H1 (cell line): ENCODE results near the gene ANKRD40.

Experiments used
- CREB1 ChIP-seq: IDR thresholded peaks from 2 replicates; pipeline ENCODE4 v1.6.1; 2012; ENCODE audit warnings: inconsistent platforms
- EZH2 ChIP-seq: fragments of 200-600 bp; sonication (generic); IDR thresholded peaks from 2 replicates; pipeline ENCODE4 v1.7.1; 2012; ENCODE audit warnings: low read depth, mild to moderate bottlenecking, moderate library complexity, low read length, inconsistent platforms; ENCODE audit not compliant: severe bottlenecking
- JUN ChIP-seq: IDR thresholded peaks from 2 replicates; pipeline ENCODE4 v1.6.1; 2011; ENCODE audit warnings: low read depth, mild to moderate bottlenecking, improper control_type of control experiment, low read length
- RAD21 ChIP-seq, 2 experiments: IDR thresholded peaks in 1 of 2; conservative IDR thresholded peaks in 1 of 2; 2 replicates each; pipeline ENCODE4 v1.6.1; 2011; ENCODE audit warnings: low read depth in 2 of 2, low read length in 2 of 2, improper control_type of control experiment in 1 of 2, inconsistent platforms in 1 of 2, mild to moderate bottlenecking in 1 of 2, moderate library complexity in 1 of 2
- SP2 ChIP-seq: IDR thresholded peaks from 2 replicates; pipeline ENCODE4 v1.6.1; 2012; ENCODE audit warnings: mild to moderate bottlenecking, low read length, inconsistent platforms
- SRF ChIP-seq: IDR thresholded peaks from 2 replicates; pipeline ENCODE4 v1.6.1; 2011; ENCODE audit warnings: mild to moderate bottlenecking, low read depth, low read length, moderate library complexity
- TF ChIP-seq, protein P1 (sequence below), 3 experiments: IDR thresholded peaks; 1 replicate in 2 of 3; 2 replicates in 1 of 3; pipeline versions ENCODE4 v1.5.1 to v1.6.1; 2011; ENCODE audit warnings: low read length in 3 of 3, mild to moderate bottlenecking in 3 of 3, inconsistent platforms in 2 of 3, low read depth in 1 of 3, moderate library complexity in 1 of 3; ENCODE audit not compliant: insufficient read depth in 1 of 3; ENCODE audit errors: control extremely low read depth in 1 of 3

DNA sequence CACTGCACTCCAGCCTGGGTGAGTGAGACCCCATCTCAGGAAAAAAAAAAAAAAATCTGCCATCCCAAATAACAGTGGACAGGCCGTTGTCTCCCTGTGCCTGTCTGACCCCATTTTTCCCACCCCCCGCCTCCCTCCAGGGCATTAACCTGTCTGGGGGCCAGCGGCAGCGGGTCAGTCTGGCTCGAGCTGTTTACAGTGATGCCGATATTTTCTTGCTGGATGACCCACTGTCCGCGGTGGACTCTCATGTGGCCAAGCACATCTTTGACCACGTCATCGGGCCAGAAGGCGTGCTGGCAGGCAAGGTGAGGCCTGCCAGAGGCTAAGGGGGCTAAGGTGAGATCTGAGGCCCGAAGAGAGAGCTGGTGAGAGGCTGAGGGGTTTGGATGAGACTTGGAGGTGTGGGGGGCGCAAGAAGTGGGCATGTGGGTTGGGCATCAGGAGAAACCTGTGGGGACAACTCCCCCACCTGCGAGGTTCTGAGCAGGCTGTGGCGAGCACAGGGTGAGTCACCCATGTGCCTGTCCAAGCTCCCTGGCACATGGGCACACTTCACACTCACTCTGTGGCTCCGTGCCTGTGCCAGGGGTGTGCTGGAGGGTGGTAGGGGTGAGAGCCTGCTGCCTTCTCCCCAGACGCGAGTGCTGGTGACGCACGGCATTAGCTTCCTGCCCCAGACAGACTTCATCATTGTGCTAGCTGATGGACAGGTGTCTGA, 34.7 kb downstream of the ANKRD40 start:
- TF ChIP-seq SP2 (no peak), JUN (no peak), CREB1 (no peak), RAD21 (IDR thresholded peaks at IDR 0.05 in 1 of 2, conservative IDR thresholded peaks at IDR 0.05 in 1 of 2; ENCODE audit: low read depth in 2 of 2, low read length in 2 of 2) (no peak), SRF (no peak), EZH2 (no peak)
- TF ChIP-seq, protein P1, sequence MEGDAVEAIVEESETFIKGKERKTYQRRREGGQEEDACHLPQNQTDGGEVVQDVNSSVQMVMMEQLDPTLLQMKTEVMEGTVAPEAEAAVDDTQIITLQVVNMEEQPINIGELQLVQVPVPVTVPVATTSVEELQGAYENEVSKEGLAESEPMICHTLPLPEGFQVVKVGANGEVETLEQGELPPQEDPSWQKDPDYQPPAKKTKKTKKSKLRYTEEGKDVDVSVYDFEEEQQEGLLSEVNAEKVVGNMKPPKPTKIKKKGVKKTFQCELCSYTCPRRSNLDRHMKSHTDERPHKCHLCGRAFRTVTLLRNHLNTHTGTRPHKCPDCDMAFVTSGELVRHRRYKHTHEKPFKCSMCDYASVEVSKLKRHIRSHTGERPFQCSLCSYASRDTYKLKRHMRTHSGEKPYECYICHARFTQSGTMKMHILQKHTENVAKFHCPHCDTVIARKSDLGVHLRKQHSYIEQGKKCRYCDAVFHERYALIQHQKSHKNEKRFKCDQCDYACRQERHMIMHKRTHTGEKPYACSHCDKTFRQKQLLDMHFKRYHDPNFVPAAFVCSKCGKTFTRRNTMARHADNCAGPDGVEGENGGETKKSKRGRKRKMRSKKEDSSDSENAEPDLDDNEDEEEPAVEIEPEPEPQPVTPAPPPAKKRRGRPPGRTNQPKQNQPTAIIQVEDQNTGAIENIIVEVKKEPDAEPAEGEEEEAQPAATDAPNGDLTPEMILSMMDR (IDR thresholded peaks at IDR 0.05; ENCODE audit: control extremely low read depth in 1 of 3, insufficient read depth in 1 of 3, low read depth in 1 of 3, low read length in 3 of 3), result no peak
